BLaER1 (cell line): ENCODE measurements around the gene IFNGR1.

Experiments used
- H3K27ac ChIP-seq: shearing (Covaris generic); formaldehyde crosslinking; 2 replicates; pipeline ENCODE4 v1.8.1; 2022
- H3K27me3 ChIP-seq: shearing (Covaris generic); formaldehyde crosslinking; 2 replicates; pipeline ENCODE4 v1.8.1; 2022
- H3K36me3 ChIP-seq: shearing (Covaris generic); formaldehyde crosslinking; 2 replicates; pipeline ENCODE4 v1.8.1; 2022
- H3K4me1 ChIP-seq: shearing (Covaris generic); formaldehyde crosslinking; 2 replicates; pipeline ENCODE4 v1.8.1; 2022
- H3K4me2 ChIP-seq: shearing (Covaris generic); formaldehyde crosslinking; 2 replicates; pipeline ENCODE4 v1.8.1; 2022
- H3K4me3 ChIP-seq: shearing (Covaris generic); formaldehyde crosslinking; 2 replicates; pipeline ENCODE4 v1.8.1; 2022
- H3K9ac ChIP-seq: shearing (Covaris generic); formaldehyde crosslinking; 2 replicates; pipeline ENCODE4 v1.8.1; 2022
- H3K9me3 ChIP-seq: shearing (Covaris generic); formaldehyde crosslinking; 2 replicates; pipeline ENCODE4 v1.8.1; 2022
- H4K20me1 ChIP-seq: shearing (Covaris generic); formaldehyde crosslinking; 2 replicates; pipeline ENCODE4 v1.8.1; 2022
- Cebpa-rat ChIP-seq: shearing (Covaris generic); IDR thresholded peaks from 2 replicates; pipeline ENCODE4 v1.8.1; 2022

The IFNGR1 gene

GRCh38 chr6:137218917-137219663 is at the start of gene IFNGR1:
TSS of gene IFNGR1 (minus strand) at chr6:137219385. CDS start at chr6:137219327, 58 bp downstream.
- peaks cover 9% of the 10 kb centered on the region; the same call in 1 of the 2 replicates for H3K9me3 ChIP-seq
- H3K36me3 ChIP-seq = peaks cover 9% of the 10 kb centered on the region; the same call in 1 of the 2 replicates

GRCh38 chr6:137268911-137269310 is 49.7 kb upstream of the IFNGR1 start:
- Histone ChIP-seq H4K20me1 (no peaks in the 10 kb centered on the region), H3K9me3 (peaks cover 3% of the 10 kb centered on the region; the same call in 1 of the 2 replicates), H3K4me3 (no peak overlapping the region), H3K27ac (no peak overlapping the region), H3K27me3 (no peaks in the 10 kb centered on the region), H3K36me3 (no peaks in the 10 kb centered on the region), H3K4me2 (no peak overlapping the region), H3K9ac (no peak overlapping the region), H3K4me1 (peaks cover 5% of the 10 kb centered on the region; the same call in 1 of the 2 replicates)
- TF ChIP-seq Cebpa-rat = no peak

More at GRCh38 chr6:137218917-137219663, at the start of gene IFNGR1:
- peaks cover 60% of the 10 kb centered on the region for H3K4me1 ChIP-seq
- peaks cover 31% of the 10 kb centered on the region for H4K20me1 ChIP-seq
- peak within 1 kb of the TSS; percentile 82 for H3K27ac ChIP-seq
- TF ChIP-seq Cebpa-rat = no peak
- peak within 1 kb of the TSS; percentile 83 for H3K9ac ChIP-seq
- H3K4me2 ChIP-seq = peak within 1 kb of the TSS; percentile 86
- H3K27me3 ChIP-seq = no peaks in the 10 kb centered on the region
- peak within 1 kb of the TSS; percentile 76 for H3K4me3 ChIP-seq

DNA sequence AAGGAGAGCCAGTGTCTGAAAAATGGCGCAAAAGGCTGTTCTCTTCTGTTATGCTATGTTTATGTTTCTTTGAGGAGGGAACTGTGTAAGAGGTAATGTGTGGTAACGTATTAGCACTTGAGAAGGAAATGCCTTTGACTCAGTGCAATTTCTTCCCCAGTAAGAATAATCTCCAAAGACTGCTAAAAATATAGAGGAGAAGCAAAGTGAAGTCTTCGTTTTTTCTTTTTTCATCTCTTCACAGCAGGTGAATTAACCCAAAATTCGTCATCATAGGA is 47.1 kb upstream of the IFNGR1 start:
- no peak overlapping the region for H3K9ac ChIP-seq
- no peaks in the 10 kb centered on the region for H3K27me3 ChIP-seq
- H3K36me3 ChIP-seq = no peaks in the 10 kb centered on the region
- H3K9me3 ChIP-seq = peaks cover 3% of the 10 kb centered on the region; the same call in 1 of the 2 replicates
- H3K27ac ChIP-seq = no peak overlapping the region
- no peak overlapping the region for H3K4me3 ChIP-seq
- TF ChIP-seq Cebpa-rat = no peak
- no peaks in the 10 kb centered on the region for H4K20me1 ChIP-seq
- peaks cover 26% of the 10 kb centered on the region for H3K4me1 ChIP-seq
- no peak overlapping the region for H3K4me2 ChIP-seq

DNA sequence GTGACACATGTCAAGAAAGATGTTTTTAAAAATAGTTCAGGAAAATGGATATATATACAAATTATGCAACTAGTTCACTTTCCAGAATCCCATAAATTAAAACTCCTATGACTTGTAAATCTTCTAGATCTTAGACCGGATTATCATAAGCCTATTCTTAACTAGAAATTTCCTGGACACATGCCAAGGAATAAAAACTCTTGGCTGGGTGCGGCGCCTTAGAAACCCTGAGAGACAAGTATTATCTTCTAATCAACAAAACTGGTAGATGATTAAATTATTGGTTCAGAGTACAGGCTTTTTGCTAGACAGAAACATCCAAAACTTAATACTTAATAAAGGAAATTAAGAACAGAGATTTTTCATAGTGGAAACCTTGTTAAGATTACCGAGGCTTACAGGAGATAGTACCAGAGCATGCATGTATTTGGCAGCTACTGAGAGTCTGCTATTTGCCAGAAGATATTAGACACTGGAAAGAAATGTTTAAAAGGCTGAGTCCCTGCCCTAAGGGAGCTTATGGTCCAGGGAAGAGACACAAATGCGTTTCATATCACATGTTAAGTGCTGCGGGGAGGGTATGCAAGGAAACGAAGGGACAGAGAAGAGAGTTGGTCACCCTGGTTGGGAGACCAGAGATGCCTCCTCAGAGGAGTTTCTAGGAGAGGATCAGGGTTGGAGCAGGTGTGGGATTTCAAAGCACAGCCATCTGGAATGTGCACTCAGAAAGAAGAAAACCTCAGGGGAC is 46.5 kb upstream of the IFNGR1 start:
- Histone ChIP-seq H3K9me3 (peaks cover 3% of the 10 kb centered on the region; the same call in 1 of the 2 replicates), H3K4me3 (no peak overlapping the region), H4K20me1 (no peaks in the 10 kb centered on the region), H3K4me1 (peaks cover 31% of the 10 kb centered on the region), H3K27me3 (no peaks in the 10 kb centered on the region), H3K36me3 (no peaks in the 10 kb centered on the region), H3K27ac (no peak overlapping the region), H3K4me2 (no peak overlapping the region), H3K9ac (no peak overlapping the region)
- TF ChIP-seq Cebpa-rat = no peak

GRCh38 chr6:137264311-137265075 is 45.3 kb upstream of the IFNGR1 start:
- no peak overlapping the region for H3K4me3 ChIP-seq
- no peak overlapping the region for H3K27ac ChIP-seq
- no peaks in the 10 kb centered on the region for H4K20me1 ChIP-seq
- H3K4me1 ChIP-seq = peaks cover 37% of the 10 kb centered on the region
- peaks cover 3% of the 10 kb centered on the region for H3K9me3 ChIP-seq
- H3K27me3 ChIP-seq = no peaks in the 10 kb centered on the region
- no peaks in the 10 kb centered on the region for H3K36me3 ChIP-seq
- H3K4me2 ChIP-seq = no peak overlapping the region
- no peak for TF ChIP-seq Cebpa-rat
- no peak overlapping the region for H3K9ac ChIP-seq

DNA sequence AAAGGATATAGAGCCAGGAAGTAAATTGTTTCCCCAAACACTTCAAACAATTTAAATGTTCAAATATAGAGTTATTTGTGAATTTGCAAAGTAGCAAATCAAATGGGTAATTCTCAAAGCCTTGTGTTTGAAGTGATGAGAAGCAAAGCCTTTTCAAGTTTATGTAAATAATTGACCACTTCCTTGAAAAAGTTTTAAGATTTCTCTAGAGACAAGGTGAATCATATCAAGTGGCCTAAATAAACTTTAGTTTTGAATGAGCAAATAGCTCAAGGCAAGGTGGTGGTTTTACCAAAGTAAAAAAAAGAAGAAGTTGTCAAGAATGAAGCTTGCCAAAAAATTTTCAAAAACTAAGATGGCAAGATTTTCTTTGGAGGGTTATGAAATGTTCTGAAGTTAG is 42.6 kb upstream of the IFNGR1 start:
- Histone ChIP-seq H3K9ac (no peak overlapping the region), H3K4me3 (no peak overlapping the region), H3K4me1 (peaks cover 37% of the 10 kb centered on the region), H3K9me3 (peaks cover 12% of the 10 kb centered on the region; the same call in 1 of the 2 replicates), H3K27me3 (no peaks in the 10 kb centered on the region), H3K4me2 (peak overlapping the region; percentile 53), H3K27ac (no peak overlapping the region), H3K36me3 (no peaks in the 10 kb centered on the region), H4K20me1 (no peaks in the 10 kb centered on the region)
- TF ChIP-seq Cebpa-rat = no peak

DNA sequence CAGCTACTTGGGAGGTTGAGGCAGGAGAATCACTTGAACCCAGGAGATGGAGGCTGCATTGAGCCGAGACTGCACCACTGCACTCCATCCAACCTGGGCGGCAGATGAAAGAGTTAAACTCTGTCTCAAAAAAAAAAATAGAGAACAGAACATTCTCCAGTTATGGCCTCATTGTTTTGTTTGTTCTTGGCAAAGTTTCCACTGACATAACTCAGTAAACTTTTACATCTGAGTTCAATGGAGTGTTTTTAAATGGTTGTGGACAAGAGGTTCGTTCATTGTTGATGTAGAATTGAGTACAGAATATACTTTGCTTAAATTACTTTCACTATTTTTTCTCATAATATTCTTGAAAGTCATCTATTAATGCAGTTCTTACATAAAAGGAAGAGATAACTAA is 42.2 kb upstream of the IFNGR1 start:
- Histone ChIP-seq H3K9me3 (peaks cover 14% of the 10 kb centered on the region), H3K36me3 (no peaks in the 10 kb centered on the region), H3K4me1 (peaks cover 37% of the 10 kb centered on the region), H3K27ac (no peak overlapping the region), H3K4me2 (peak overlapping the region; percentile 53), H3K9ac (no peak overlapping the region), H3K27me3 (no peaks in the 10 kb centered on the region), H3K4me3 (no peak overlapping the region), H4K20me1 (no peaks in the 10 kb centered on the region)
- TF ChIP-seq Cebpa-rat = no peak

- H3K36me3 ChIP-seq = no peaks in the 10 kb centered on the region
- no peak overlapping the region for H3K9ac ChIP-seq
- H3K27ac ChIP-seq = no peak overlapping the region
- H4K20me1 ChIP-seq = no peaks in the 10 kb centered on the region
- H3K4me2 ChIP-seq = no peak overlapping the region
- H3K4me3 ChIP-seq = no peak overlapping the region
- no peaks in the 10 kb centered on the region for H3K27me3 ChIP-seq
- H3K9me3 ChIP-seq = peaks cover 24% of the 10 kb centered on the region
- H3K4me1 ChIP-seq = peaks cover 33% of the 10 kb centered on the region
- TF ChIP-seq Cebpa-rat = no peak
These were observed 41.0 kb upstream of the IFNGR1 start for GRCh38 chr6:137260217-137260616.

DNA sequence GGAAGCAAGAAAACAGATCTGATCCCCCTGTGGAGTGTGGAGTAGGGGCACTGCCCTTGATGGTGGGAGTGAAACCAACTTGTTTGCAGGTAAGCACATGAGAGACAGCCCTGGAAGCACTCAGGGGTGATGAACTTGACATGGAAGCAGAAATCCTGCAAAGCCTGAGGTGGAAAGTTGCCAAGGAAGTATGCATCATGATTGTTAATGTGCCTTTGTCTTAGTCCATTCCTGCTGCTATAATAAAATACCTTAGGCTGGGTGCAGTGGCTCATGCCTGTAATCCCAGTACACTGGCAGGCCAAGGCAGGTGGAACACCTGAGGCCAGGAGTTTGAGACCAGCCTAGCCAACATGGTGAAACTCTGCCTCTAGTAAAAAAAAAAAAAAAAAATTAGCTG is 40.2 kb upstream of the IFNGR1 start:
- no peaks in the 10 kb centered on the region for H3K27me3 ChIP-seq
- no peak overlapping the region for H3K4me3 ChIP-seq

More for the DNA sequence above, 40.2 kb upstream of the IFNGR1 start:
- no peak overlapping the region for H3K4me2 ChIP-seq
- no peaks in the 10 kb centered on the region for H3K36me3 ChIP-seq
- peaks cover 33% of the 10 kb centered on the region for H3K4me1 ChIP-seq
- no peak overlapping the region for H3K27ac ChIP-seq
- H3K9me3 ChIP-seq = peaks cover 32% of the 10 kb centered on the region
- no peaks in the 10 kb centered on the region for H4K20me1 ChIP-seq
- no peak overlapping the region for H3K9ac ChIP-seq
- TF ChIP-seq Cebpa-rat = no peak
